ENCODE results near the gene GET4. TPM values are rescaled to one million over a fixed set of nuclear protein-coding genes. Genes with fewer than 3 reads are reported as not detected.

Gene GET4
- total RNA-seq: 35.8 and 41.0 TPM in 2 replicates

DNA sequence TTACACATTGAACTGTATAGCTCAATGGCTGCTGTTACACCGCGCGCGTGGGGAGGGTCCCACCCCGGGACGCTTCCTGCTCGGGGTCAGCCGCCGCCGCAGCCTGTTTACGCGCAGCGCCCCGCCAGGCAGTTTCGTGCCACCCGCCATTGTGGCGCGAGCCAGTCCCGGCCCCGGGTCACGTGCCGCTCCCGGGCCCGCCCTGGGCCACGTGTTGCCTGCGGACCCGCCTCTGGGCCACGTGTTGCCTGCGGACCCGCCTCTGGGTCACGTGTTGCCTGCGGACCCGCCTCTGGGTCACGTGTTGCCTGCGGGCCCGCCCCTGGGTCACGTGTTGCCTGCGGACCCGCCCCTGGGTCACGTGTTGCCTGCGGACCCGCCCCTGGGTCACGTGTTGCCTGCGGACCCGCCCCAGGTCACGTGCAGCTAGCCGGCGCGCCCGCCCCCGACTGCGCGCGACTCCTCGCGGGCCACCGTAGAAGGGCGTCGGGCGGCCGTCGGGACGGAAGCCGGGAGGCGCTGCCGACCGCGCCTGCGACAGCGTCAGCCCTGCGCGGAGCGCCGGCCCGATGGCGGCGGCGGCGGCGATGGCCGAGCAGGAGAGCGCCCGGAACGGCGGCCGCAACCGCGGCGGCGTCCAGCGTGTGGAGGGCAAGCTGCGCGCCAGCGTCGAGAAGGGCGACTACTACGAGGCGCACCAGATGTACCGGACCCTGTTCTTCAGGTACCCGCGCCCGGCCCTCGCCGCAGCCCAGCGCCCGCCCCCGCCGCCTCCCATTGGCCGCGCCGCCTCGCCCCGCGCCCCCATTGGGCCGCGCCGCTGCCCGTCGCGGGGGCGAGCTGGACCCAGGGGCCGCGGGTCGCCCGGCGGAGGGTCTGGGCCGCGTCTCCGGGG, at the start of gene GET4:
GET4 (plus strand) TSS at position 478 of the 895 bp plus-strand sequence; CDS start at position 570, 92 bp downstream.
- intact Hi-C loops (cut with micrococcal nuclease): loop anchor here (1.0 to 5.0 kb wide), 6 partner anchors 24 to 261 kb away; partner anchors contain the start of genes COX19, DNAAF5 and GPR146
- peaks cover 17% of the 10 kb centered on the region for H3K4me1 Mint-ChIP-seq
- peak within 1 kb of the TSS; percentile 92 for H3K27ac Mint-ChIP-seq
- peak within 1 kb of the TSS; percentile 98 for H3K4me3 Mint-ChIP-seq
- no peaks in the 10 kb centered on the region for H3K9me3 Mint-ChIP-seq
- H3K36me3 Mint-ChIP-seq (ENCODE audit: low read depth): peaks cover 27% of the 10 kb centered on the region
- H3K27me3 Mint-ChIP-seq: no peaks in the 10 kb centered on the region
- DNase-seq: peak; percentile 100

GRCh38 chr7:828793-829561, 47.4 kb upstream of the GET4 start:
- intact Hi-C loops (cut with micrococcal nuclease): no loop called here
- H3K4me1 Mint-ChIP-seq: peaks cover 32% of the 10 kb centered on the region
- H3K36me3 Mint-ChIP-seq (ENCODE audit: low read depth): peaks cover 21% of the 10 kb centered on the region
- no peaks in the 10 kb centered on the region for H3K9me3 Mint-ChIP-seq
- DNase-seq: no peak
- no peak overlapping the region for H3K27ac Mint-ChIP-seq
- no peaks in the 10 kb centered on the region for H3K27me3 Mint-ChIP-seq
- H3K4me3 Mint-ChIP-seq: no peak overlapping the region

- Mint-ChIP-seq H3K9me3 (no peaks in the 10 kb centered on the region), H3K27me3 (no peaks in the 10 kb centered on the region), H3K27ac (peak overlapping the region; percentile 77), H3K4me1 (peaks cover 31% of the 10 kb centered on the region), H3K36me3 (ENCODE audit: low read depth) (peaks cover 20% of the 10 kb centered on the region), H3K4me3 (no peak overlapping the region)
- intact Hi-C loops (cut with micrococcal nuclease): loop anchor here (5.0 to 10.0 kb wide), 2 partner anchors 45 to 92 kb away; no protein-coding TSS in a partner anchor
- no peak for DNase-seq
Measured at GRCh38 chr7:830069-830468, 46.3 kb upstream of the GET4 start.

DNA sequence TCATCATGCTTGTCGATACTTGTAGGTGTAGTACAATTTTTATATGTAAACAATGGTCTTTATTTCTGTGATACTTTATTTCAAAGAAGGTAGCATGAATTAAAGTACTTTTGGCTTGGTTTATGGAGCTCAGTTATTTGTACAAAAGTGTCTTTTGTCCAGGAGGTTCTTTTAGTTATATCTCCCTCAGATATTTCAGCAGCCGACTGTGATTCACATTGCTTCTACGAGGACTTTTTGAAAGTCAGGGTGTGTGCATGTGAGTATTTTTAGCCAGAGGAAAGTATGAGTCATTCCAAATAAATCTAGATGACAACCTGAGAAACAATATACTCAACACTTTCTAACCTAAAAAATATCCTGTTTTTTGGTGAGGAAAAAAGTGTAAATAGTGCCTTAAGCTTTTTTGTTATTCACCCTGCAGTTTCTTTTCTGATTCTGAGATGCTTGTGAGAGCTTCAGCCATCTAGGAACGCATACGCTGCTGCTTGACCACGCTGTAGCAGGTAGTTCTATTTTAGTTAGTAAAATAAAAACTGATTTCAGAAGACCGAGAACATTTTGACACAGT, 44.7 kb upstream of the GET4 start:
- Mint-ChIP-seq H3K4me1 (peaks cover 36% of the 10 kb centered on the region), H3K27me3 (no peaks in the 10 kb centered on the region), H3K36me3 (ENCODE audit: low read depth) (peaks cover 18% of the 10 kb centered on the region), H3K4me3 (peak overlapping the region; percentile 81), H3K27ac (peak overlapping the region; percentile 96), H3K9me3 (no peaks in the 10 kb centered on the region)
- intact Hi-C loops (cut with micrococcal nuclease): loop anchor here (1.0 to 10.0 kb wide), 5 partner anchors 14 to 230 kb away; no protein-coding TSS in a partner anchor
- peak; percentile 73 for DNase-seq

DNA sequence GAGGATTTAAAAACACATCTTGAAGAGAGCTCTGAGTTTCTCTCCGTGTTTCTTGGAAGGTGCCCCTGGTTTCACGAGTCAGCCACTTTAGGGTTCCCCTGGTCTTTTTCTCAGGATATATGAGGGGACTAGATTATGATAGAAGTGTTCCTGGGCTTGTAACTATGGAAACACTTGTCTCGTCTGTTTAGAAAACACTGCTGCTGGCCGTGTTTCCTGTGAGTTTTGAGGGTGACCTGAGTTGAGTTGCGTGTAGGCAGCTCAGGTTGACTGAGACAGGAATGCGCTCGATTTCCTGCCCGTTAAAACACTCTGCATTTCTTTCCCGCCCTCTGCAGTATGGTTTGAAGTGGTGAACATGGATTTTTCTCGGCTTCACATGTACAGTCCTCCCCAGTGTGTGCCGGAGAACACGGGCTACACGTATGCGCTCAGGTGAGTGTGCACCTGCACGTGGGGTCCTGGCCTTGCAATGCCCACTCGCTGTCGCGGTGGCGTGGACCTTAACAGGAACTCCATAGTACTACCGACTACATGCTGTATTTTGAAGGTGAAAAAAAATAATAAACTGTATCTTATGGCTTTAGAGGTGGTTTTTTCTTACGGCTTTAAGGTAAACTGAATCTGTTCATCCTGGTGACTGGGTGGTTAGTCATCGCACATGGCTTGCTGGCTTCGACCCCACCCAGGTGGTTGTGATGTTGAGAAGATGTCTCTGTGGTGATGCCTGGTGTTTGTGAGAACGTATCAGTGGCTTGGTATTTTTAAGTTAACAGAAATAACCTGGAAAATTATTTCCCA, 44.0 kb upstream of the GET4 start, which contains the start of gene SUN1:
SUN1 (plus strand) TSS at position 310 of the 801 bp plus-strand sequence; CDS start at position 359, 49 bp downstream.
- H3K4me1 Mint-ChIP-seq: peaks cover 36% of the 10 kb centered on the region
- H3K27me3 Mint-ChIP-seq: no peaks in the 10 kb centered on the region
- peaks cover 18% of the 10 kb centered on the region for H3K36me3 Mint-ChIP-seq (ENCODE audit: low read depth)
- H3K9me3 Mint-ChIP-seq: no peaks in the 10 kb centered on the region
- peak within 1 kb of the TSS; percentile 81 for H3K4me3 Mint-ChIP-seq
- intact Hi-C loops (cut with micrococcal nuclease): loop anchor here (1.0 to 10.0 kb wide), 4 partner anchors 40 to 231 kb away; no protein-coding TSS in a partner anchor
- DNase-seq: peak; percentile 83
- peak within 1 kb of the TSS; percentile 96 for H3K27ac Mint-ChIP-seq

DNA sequence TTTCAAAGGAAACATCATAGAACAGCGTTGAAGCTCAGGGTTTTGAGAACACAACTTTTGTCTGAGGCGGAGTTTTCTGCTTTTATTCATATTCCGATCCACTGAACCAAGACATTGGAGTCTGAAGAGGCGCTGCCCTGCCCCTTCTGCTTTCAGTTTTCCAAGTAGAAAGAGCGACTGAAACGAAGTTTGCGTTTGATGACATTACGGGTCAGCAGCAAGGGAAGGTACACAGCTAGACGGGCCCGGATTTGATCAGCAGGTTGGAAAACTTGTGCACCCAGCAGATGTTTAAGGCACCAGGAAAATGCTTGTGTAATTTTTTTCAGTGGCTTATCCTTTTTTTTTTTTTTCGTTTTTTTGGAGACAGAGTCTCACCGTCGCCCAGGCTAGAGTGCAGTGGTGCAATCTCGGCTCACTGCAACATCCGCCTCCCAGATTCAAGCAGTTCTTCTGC, 43.4 kb upstream of the GET4 start:
- H3K4me3 Mint-ChIP-seq: peak overlapping the region; percentile 81
- H3K4me1 Mint-ChIP-seq: peaks cover 36% of the 10 kb centered on the region
- intact Hi-C loops (cut with micrococcal nuclease): loop anchor here (1.0 to 10.0 kb wide), 4 partner anchors 40 to 232 kb away; no protein-coding TSS in a partner anchor

GRCh38 chr7:833601-834258, 42.6 kb upstream of the GET4 start:
- Mint-ChIP-seq H3K27me3 (no peaks in the 10 kb centered on the region), H3K4me3 (no peak overlapping the region), H3K36me3 (ENCODE audit: low read depth) (peaks cover 21% of the 10 kb centered on the region), H3K4me1 (peaks cover 36% of the 10 kb centered on the region), H3K9me3 (no peaks in the 10 kb centered on the region), H3K27ac (no peak overlapping the region)
- DNase-seq: no peak
- intact Hi-C loops (cut with micrococcal nuclease): loop anchor here (2.0 to 10.0 kb wide), 3 partner anchors 39 to 89 kb away; no protein-coding TSS in a partner anchor

More for the DNA sequence above, 43.4 kb upstream of the GET4 start:
- Mint-ChIP-seq H3K9me3 (no peaks in the 10 kb centered on the region), H3K27ac (peak overlapping the region; percentile 96), H3K27me3 (no peaks in the 10 kb centered on the region), H3K36me3 (ENCODE audit: low read depth) (peaks cover 19% of the 10 kb centered on the region)
- no peak for DNase-seq

DNA sequence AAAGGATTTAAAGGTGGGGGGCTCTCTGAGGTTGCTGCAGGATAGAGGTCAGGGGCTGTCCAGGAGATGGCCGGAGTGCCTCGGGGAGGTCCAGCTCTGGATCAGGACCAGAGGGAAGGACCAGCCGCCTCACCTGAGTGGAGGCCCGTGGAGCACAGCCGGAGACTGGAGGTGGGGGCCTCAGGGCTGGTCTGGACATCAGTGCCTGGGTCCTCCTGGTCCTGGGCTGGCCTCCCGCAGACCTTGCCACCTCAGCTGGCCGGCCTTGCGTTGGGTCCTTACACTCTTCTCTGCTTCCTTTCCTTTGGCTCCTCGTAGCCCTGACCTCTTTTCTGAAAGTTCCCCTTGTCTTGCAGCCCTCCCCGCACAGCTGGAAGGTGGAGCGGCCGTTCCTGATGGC, 42.1 kb upstream of the GET4 start:
- H3K27ac Mint-ChIP-seq: no peak overlapping the region
- peaks cover 25% of the 10 kb centered on the region for H3K36me3 Mint-ChIP-seq (ENCODE audit: low read depth)
- peaks cover 36% of the 10 kb centered on the region for H3K4me1 Mint-ChIP-seq
- DNase-seq: no peak
- H3K27me3 Mint-ChIP-seq: no peaks in the 10 kb centered on the region
- no peak overlapping the region for H3K4me3 Mint-ChIP-seq
- intact Hi-C loops (cut with micrococcal nuclease): loop anchor here (5.0 to 10.0 kb wide), 2 partner anchors 49 to 88 kb away; no protein-coding TSS in a partner anchor
- no peaks in the 10 kb centered on the region for H3K9me3 Mint-ChIP-seq

DNA sequence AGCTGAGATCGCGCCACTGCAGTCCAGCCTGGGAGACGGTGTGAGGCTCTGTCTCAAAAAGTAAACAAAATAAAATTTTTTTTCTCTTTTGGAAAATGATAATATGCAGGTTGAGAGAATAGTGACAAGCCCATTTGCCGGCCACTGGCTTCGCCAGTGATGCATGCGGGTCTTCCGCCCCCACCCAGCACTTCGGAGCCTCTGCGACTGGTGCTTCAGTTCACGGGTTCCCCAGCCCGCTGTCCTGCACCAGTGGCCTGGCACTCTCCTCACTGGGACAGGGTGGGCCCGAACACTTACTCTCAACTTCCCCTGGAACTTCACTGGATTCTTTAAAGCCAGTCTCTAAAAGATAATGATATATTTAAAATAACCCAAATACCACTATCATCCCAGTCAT, 41.3 kb upstream of the GET4 start:
- Mint-ChIP-seq H3K4me3 (no peak overlapping the region), H3K27me3 (no peaks in the 10 kb centered on the region), H3K4me1 (peaks cover 35% of the 10 kb centered on the region), H3K27ac (no peak overlapping the region), H3K36me3 (ENCODE audit: low read depth) (peaks cover 31% of the 10 kb centered on the region), H3K9me3 (no peaks in the 10 kb centered on the region)
- intact Hi-C loops (cut with micrococcal nuclease): loop anchor here (10.0 kb wide), 1 partner anchor 50 kb away; no protein-coding TSS in a partner anchor
- no peak for DNase-seq

DNA sequence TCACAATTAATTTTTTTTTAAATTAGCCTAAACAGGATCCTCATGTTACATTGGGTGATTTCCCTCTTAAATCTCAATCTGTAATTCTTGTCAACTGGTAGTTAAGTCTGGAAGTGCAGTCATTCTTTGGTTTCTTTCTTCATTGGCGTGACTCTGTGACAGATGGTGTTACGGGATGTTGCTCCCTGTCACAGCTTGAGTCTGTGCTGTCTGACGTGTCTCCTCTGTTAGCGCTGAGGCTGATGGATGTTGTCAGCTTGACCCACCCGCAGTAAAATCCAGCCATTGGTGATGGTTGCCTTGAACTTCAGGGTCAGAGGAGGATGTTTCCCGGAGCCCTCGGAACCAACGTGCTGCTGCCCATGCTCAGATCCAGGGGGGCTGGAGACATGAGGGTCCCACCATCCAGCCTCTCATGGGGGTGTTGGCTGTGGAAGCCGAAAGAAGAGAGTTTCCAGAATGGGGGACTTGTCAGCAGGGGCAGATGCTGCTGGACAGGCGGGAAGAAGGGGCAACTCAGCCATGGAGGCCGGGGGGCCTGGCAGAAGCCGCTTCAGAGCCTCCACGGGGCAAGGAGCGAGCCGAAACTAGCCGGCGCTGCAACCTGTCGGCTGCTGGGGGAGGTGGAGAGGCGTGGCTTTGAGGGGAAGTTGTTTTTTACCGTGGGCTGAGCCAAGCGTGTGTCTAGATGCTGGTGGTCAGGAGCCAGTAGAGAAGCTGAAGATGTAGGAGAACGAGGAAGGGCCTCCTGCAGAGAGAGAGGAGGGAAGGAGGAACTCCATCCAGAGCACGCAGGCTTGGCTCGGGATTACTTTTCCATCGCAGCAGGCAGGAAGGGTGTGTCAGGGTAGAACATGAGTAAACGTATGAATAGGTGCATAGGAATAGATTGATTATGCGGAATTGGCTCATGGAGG, 40.6 kb upstream of the GET4 start:
- Mint-ChIP-seq H3K27ac (no peak overlapping the region), H3K36me3 (ENCODE audit: low read depth) (peaks cover 34% of the 10 kb centered on the region)

DNA sequence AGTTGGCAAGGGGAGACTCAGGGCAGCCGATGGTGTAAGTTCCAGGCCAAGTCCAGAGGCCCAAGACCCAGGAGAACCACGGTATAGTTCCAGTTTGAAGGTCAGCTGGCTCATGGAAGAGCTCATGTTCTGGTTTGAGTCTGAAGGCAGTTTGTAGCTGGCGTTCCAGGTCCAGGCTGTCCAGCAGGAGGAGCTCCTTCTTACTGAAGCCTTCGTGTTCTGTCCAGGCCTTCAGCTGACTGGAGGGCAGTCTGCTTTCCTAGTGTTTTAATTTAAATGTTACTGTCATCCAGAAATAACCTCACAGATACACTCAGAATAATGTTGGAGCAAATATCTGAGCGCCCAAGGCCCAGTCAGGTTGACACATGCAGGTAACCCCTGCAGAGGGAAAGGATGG, 39.9 kb upstream of the GET4 start:
- no peaks in the 10 kb centered on the region for H3K9me3 Mint-ChIP-seq
- peaks cover 32% of the 10 kb centered on the region for H3K36me3 Mint-ChIP-seq (ENCODE audit: low read depth)
- DNase-seq: no peak
- H3K4me3 Mint-ChIP-seq: no peak overlapping the region
- intact Hi-C loops (cut with micrococcal nuclease): loop anchor here (10.0 kb wide), 1 partner anchor 52 kb away; no protein-coding TSS in a partner anchor
- H3K27me3 Mint-ChIP-seq: no peaks in the 10 kb centered on the region
- peaks cover 22% of the 10 kb centered on the region for H3K4me1 Mint-ChIP-seq
- H3K27ac Mint-ChIP-seq: no peak overlapping the region

More for the DNA sequence above, 40.6 kb upstream of the GET4 start:
- no peak for DNase-seq
- H3K27me3 Mint-ChIP-seq: no peaks in the 10 kb centered on the region
- no peak overlapping the region for H3K4me3 Mint-ChIP-seq
- H3K9me3 Mint-ChIP-seq: no peaks in the 10 kb centered on the region
- H3K4me1 Mint-ChIP-seq: peaks cover 28% of the 10 kb centered on the region
- intact Hi-C loops (cut with micrococcal nuclease): loop anchor here (10.0 kb wide), 1 partner anchor 51 kb away; no protein-coding TSS in a partner anchor
